ENCODE measurements around the gene CHTF18.
"Not testable (repeated sequence)": the region's sequence is repeated elsewhere in the genome, so short reads cannot be mapped to it uniquely, and the experiment has no call there.

CHTF18 gene

GRCh38 chr16:788399-789126 lies at the start of gene CHTF18:
Gene CHTF18 (plus strand): TSS chr16:788620. CDS start chr16:788685, 65 bp downstream.
- DNase-seq = peak; percentile 38

- no peak for DNase-seq
Measured at GRCh38 chr16:739560-740458, 48.6 kb upstream of the CHTF18 start.

- no peak for DNase-seq
Measured at GRCh38 chr16:740459-740763, 48.0 kb upstream of the CHTF18 start.

- DNase-seq = peak; percentile 60
Measured at GRCh38 chr16:740764-741505, 47.5 kb upstream of the CHTF18 start, which contains the start of gene CIAO3. Gene CIAO3 (minus strand): TSS chr16:740997. CDS start chr16:740985, 12 bp downstream.

GRCh38 chr16:741986-742629 lies 46.3 kb upstream of the CHTF18 start:
- DNase-seq = no peak

DNA sequence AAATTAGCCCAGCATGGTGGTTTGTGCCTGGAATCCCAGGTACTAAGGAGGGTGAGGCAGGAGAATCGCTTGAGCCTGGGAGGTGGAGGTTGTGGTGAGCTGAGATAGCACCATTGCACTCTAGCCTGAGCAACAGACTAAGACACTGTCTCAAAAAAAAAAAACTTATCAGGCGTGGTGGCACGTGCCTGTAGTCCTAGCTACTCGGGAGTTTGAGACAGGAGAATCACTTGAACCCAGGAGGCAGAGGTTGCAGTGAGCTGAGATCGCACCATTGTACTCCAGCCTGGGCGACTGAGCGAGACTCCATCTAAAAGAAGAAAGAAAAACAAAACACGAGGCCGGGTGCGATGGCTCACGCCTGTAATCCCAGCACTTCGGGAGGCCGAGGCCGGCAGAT lies 45.5 kb upstream of the CHTF18 start:
- DNase-seq = not testable (repeated sequence)

DNA sequence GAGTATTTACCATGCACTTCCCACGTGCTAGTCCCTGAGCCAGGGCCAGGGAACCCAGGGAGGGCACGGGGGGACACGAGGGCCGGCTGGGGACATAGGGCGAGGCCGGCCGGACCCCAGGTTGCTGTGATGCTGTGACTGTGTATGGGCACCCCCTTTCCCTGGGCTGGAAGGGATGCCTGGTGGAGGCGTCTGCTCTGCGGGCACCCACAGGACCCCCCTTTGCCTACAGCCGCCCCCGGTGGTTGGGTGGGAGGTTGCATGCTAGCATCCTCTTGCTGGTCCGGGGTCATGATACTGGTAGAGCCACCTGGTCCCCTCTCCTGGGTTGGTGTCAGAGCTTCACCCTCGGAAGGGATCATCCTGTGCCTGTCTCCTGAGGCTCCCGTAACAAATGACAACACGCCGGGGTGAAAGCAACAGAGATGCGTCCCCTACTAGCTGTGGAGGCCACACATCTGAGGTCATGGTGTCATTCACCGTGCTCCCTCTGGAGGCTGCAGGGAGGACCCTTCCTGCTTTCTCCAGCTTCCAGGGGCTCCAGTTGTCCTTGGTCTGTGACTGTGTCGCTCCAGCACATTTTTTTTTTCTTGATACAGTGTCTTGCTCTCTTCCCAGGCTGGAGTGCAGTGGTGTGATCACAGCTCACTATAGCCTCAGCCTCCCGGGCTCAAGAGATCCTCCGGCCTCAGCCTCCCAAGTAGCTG lies 44.5 kb upstream of the CHTF18 start:
- DNase-seq = no peak

DNA sequence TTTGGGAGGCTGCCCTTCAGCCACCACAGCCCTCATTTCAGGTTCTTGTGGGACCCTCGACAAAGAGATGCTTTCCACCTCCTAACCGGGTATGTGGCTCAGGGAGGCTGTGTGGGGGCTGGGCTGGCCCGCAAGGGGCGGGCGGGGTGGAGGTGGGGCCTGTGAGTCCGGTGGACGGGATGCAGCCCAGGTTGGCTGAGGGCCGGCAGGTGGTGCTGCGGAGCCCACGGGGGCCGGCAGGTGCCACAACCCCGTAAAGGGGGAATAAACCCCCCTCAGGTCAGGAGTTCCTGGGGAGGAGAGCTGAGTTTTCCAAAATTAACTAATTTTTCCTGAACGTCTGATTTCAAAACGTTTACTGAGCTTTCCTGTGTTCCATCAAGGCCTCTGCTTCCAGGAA lies 42.7 kb upstream of the CHTF18 start:
- no peak for DNase-seq

GRCh38 chr16:746637-747036 lies 41.8 kb upstream of the CHTF18 start:
- no peak for DNase-seq

DNA sequence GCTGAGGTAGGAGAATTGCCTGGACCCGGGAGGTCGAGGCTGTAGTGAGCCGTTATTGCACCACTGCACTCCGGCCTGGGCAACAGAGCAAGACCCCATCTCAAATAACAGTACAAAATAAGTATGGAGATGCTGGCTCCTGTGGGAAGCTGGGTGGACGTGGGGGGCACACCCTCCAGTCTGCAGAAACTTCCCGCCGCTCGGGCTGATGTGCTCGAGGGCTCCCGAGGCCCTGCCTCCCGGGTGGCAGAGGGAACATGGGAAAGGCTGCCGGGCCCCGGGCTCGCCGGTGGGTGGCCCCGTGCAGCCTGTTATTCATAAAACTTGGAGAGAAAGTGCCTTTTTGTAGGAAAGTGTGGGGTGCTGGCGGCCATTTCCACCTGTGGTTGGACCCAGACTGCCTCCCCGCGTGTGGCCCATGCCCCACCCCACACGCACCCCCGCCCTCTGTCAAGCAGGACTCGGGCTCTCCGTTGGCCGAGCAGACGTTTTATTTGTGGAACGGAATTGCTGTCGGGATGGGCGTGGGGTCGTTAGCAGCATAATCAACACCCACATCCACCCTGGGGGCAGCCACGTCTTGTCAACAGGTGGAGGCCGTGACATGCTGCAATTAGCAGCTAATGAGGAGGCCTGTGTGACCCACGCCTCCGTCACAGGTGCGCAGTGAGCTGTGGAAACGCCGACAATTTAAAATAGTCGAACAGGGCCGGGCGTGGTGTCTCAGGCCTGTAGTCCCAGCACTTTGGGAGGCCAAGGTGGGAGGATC lies 40.3 kb upstream of the CHTF18 start:
- no peak for DNase-seq

DNA sequence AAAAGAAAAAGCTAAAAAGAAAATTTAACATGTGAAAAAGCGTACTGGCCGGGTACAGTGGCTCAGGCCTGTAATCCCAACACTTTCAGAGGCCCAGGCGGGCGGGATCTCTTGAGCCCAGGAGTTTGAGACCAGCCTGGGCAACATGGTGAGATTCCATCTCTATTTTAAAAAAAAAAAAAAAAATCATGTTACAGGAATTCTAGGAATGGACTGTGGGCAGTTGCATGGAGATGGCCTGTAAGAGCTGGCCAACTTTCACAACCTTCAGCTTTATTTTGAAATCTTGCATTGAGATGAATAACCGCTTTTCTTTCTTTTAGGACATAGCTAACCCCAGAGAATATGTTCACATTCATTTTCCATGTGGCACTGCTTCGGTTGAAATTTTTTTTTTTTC lies 39.4 kb upstream of the CHTF18 start:
- no peak for DNase-seq

DNA sequence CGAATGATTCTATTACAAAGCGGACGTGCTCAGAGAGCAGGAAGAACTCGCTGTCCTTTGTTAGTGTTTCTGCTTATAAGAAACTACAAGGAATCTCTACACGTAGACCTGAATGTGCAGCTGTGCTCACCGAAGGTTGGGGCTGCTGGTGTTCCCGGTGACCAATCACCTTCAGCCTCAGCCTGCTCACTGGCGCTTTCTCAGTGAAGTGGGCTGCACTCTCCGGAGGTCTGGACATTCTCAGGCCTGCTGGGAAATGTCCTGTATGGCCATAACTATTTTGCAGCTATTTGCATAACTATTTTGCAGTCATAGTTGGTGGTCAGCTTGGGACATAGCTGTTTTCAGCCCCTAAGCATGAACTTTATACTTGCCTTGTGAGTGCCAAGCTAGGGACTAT lies 37.9 kb upstream of the CHTF18 start:
- no peak for DNase-seq

- no peak for DNase-seq
Measured at GRCh38 chr16:751152-752006, 37.0 kb upstream of the CHTF18 start.

- no peak for DNase-seq
Measured at GRCh38 chr16:752007-752312, 36.5 kb upstream of the CHTF18 start.

DNA sequence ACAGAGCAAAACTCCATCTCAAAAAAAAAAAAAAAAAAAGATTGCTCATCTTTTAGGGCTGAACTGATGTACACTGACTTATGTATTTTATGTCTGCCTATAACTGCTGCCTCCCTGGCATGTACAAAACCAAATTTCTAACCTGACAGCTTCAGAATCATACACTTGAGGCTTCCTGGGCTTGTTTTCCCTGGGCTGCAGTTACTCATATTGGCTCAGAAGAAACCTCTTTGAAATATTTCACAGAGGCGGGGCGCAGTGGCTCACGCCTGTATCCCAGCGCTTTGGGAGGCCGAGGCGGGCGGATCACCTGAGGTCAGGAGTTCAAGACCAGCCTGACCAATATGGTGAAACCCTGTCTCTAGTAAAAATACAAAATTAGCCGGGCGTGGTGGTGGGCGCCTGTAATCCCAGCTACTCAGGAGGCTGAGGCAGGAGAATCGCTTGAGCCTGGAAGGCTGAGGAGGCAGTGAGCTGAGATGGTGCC lies 34.3 kb upstream of the CHTF18 start:
- not testable (repeated sequence) for DNase-seq

DNA sequence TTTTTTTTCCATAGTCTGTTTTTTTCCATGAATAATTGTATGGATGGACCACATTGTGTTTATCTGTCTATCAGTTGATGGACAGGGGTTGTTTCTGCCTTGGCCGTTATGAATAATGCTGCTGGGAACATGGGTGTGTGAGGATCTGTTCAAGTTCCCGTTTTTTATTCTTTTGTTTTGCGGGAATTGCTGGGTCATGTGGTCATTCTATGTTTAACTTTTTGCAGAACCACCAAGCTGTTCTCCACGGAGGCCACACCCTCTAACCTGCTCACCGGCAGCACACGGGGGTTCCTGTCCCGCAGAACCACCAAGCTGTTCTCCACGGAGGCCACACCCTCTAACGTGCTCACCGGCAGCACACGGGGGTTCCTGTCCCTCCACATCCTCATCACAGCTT lies 33.8 kb upstream of the CHTF18 start:
- no peak for DNase-seq

GRCh38 chr16:756428-756827 lies 32.0 kb upstream of the CHTF18 start:
- no peak for DNase-seq

DNA sequence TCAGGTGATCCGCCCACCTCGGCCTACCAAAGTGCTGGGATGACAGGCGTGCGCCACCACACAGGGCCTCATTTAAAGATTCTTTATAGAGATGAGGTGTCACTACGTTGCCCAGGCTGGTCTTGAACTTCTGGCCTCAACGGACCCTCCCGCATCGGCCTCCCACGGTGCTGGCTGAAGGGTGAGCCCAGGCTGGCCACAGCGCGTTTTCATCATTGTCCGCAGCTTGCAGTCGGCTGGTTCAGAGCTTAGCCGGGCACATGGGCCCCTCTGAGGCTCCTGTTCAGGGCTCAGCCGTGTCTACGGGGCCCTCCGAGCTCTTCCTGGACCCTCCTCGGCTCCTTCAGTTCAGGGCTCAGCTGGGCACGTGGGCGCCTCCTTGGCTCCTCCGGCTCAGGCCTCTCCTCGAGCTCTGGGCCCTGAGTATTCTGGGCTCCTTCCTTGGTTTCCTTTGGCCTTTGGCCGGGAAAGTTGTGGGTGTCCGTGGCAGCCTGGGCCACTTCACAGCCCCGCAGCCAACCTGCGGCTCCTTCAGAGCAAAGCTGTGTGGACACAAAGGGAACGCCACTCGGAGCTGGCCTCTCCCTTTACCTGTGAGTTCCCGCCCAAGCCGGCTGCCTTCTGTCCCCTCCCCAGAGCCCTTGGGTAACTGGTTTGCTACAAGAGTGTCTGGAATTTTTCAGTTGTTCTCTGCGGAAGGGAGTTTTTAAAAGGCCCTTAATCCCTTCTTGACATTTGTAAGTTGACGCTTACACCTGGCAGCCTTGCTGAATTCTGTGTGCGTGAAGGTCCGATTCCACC lies 29.1 kb upstream of the CHTF18 start:
- no peak for DNase-seq

GRCh38 chr16:760065-760464 lies 28.4 kb upstream of the CHTF18 start:
- DNase-seq = no peak

Data from NCI-H1694 (cell line).